NCI-H2107 treated with DMSO at 0.1 percent for 48 hours (cell line): ENCODE measurements around the gene PLA2G12A.

ENCODE experiments used
- DNase-seq: peaks from one replicate; lab custom pipeline; 2025; ENCODE audit not compliant: unreplicated experiment; lab: John Stamatoyannopoulos, UW

The PLA2G12A gene

GRCh38 chr4:109729718-109730618 lies at the start of gene PLA2G12A:
Gene PLA2G12A, minus strand, starts transcription at chr4:109730070. Its CDS starts 261 bp downstream, at chr4:109729809.
- peak; percentile 48 for DNase-seq

- DNase-seq: no peak
These were observed 35.0 kb upstream of the PLA2G12A start for GRCh38 chr4:109764789-109765402.

- DNase-seq: no peak
These were observed 34.5 kb upstream of the PLA2G12A start for GRCh38 chr4:109764376-109764775.

GRCh38 chr4:109760682-109761081 lies 30.8 kb upstream of the PLA2G12A start:
- no peak for DNase-seq

GRCh38 chr4:109755656-109756055 lies 25.8 kb upstream of the PLA2G12A start:
- no peak for DNase-seq

GRCh38 chr4:109754093-109754857 lies 24.4 kb upstream of the PLA2G12A start:
- DNase-seq: no peak

- no peak for DNase-seq
These were observed 22.7 kb upstream of the PLA2G12A start for GRCh38 chr4:109752525-109752924.

- DNase-seq: no peak
These were observed 22.0 kb upstream of the PLA2G12A start for GRCh38 chr4:109751852-109752251.

- no peak for DNase-seq
These were observed 20.9 kb upstream of the PLA2G12A start for GRCh38 chr4:109750652-109751244.

GRCh38 chr4:109749388-109750082 lies 19.7 kb upstream of the PLA2G12A start:
- DNase-seq: no peak

GRCh38 chr4:109748114-109748513 lies 18.2 kb upstream of the PLA2G12A start:
- no peak for DNase-seq

GRCh38 chr4:109746728-109747127 lies 16.9 kb upstream of the PLA2G12A start:
- DNase-seq: no peak

GRCh38 chr4:109745830-109746229 lies 16.0 kb upstream of the PLA2G12A start:
- no peak for DNase-seq

GRCh38 chr4:109739547-109739946 lies 9.7 kb upstream of the PLA2G12A start:
- no peak for DNase-seq

- no peak for DNase-seq
These were observed 8.4 kb upstream of the PLA2G12A start for GRCh38 chr4:109738104-109738872.

- DNase-seq: no peak
These were observed 5.9 kb upstream of the PLA2G12A start for GRCh38 chr4:109735566-109736365.

- no peak for DNase-seq
These were observed 3.9 kb upstream of the PLA2G12A start for GRCh38 chr4:109733728-109734127.

GRCh38 chr4:109730619-109731545 lies 1.0 kb upstream of the PLA2G12A start:
- DNase-seq: no peak
